ENCODE results near the gene CDAN1.

The CDAN1 gene

DNA sequence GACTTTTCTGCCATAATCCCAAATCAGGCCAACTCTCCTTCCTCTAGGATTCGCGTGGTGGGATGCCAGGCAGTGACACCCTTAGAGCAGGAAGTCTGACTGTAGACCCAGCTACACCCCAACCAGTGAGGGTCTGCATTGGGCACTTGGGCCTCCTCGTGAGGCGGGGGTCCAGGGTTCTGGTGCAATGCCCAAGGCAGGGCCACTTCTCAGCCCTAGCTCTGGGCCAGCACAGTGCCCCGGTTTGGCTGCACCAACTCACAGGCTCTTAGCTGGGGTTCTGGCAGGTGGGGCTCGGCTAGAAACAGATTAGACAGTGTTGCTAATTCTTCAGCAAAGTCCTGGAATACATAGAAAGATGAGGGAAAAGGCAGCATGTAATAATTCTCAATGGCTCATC lies 12.7 kb downstream of the CDAN1 start:
- TF ChIP-seq, protein P1, sequence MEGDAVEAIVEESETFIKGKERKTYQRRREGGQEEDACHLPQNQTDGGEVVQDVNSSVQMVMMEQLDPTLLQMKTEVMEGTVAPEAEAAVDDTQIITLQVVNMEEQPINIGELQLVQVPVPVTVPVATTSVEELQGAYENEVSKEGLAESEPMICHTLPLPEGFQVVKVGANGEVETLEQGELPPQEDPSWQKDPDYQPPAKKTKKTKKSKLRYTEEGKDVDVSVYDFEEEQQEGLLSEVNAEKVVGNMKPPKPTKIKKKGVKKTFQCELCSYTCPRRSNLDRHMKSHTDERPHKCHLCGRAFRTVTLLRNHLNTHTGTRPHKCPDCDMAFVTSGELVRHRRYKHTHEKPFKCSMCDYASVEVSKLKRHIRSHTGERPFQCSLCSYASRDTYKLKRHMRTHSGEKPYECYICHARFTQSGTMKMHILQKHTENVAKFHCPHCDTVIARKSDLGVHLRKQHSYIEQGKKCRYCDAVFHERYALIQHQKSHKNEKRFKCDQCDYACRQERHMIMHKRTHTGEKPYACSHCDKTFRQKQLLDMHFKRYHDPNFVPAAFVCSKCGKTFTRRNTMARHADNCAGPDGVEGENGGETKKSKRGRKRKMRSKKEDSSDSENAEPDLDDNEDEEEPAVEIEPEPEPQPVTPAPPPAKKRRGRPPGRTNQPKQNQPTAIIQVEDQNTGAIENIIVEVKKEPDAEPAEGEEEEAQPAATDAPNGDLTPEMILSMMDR (conservative IDR thresholded peaks at IDR 0.05; ENCODE audit: low read length) = no peak
- no peak for TF ChIP-seq EZH2phosphoT487 (IDR thresholded peaks at IDR 0.05; ENCODE audit: borderline replicate concordance)
- no peaks in the 10 kb centered on the region for H3K9me3 ChIP-seq (ENCODE audit: insufficient read depth, low read depth, low read length)
- no peaks in the 10 kb centered on the region for H3K27me3 ChIP-seq (ENCODE audit: insufficient read depth, low read length, poor library complexity, severe bottlenecking)
- no peak overlapping the region for H3K4me3 ChIP-seq (ENCODE audit: low read length, poor library complexity, severe bottlenecking)
- no peaks in the 10 kb centered on the region for H3K79me2 ChIP-seq (ENCODE audit: insufficient read depth, low read length)
- H3K4me1 ChIP-seq (ENCODE audit: insufficient read depth, low read length, poor library complexity, severe bottlenecking) = peaks cover under 1% of the 10 kb centered on the region
- H3K9me2 ChIP-seq (replicated peaks; ENCODE audit: low read depth, low read length) = no peaks in the 10 kb centered on the region
- H2AFZ ChIP-seq (ENCODE audit: low read length) = no peak overlapping the region
- no peaks in the 10 kb centered on the region for H3F3A ChIP-seq (ENCODE audit: low read depth)
- no peak overlapping the region for H3K9ac ChIP-seq (ENCODE audit: low read depth, low read length, poor library complexity, severe bottlenecking)
- H3K36me3 ChIP-seq (ENCODE audit: insufficient read depth, low read length) = peaks cover 90% of the 10 kb centered on the region
- no peak overlapping the region for H3K4me2 ChIP-seq (ENCODE audit: low read depth, low read length, poor library complexity, severe bottlenecking)
- no peaks in the 10 kb centered on the region for H4K20me1 ChIP-seq (ENCODE audit: insufficient read depth, low read length, poor library complexity, severe bottlenecking)

DNA sequence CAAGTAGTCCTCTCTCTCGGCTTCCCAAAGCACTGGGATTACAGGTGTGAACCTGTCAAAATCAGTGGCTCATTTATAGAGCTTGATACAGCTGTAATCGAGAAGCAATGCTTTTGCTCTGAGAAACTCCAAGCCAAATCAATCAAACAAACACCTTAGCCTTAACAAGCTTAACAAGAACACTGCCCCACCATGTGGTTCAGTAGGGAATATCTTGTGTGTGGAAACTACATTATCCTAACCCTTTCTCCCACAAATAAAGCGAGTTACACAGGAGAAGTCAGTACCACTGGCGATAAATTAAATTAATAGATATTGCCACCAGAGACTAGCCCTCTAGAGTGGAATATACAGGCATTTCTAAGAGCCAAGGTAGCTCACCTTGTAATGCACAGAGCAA lies 13.9 kb downstream of the CDAN1 start:
- H3K4me3 ChIP-seq (ENCODE audit: low read length, poor library complexity, severe bottlenecking) = no peak overlapping the region
- H3K4me2 ChIP-seq (ENCODE audit: low read depth, low read length, poor library complexity, severe bottlenecking) = no peak overlapping the region
- H3K27me3 ChIP-seq (ENCODE audit: insufficient read depth, low read length, poor library complexity, severe bottlenecking) = no peaks in the 10 kb centered on the region
- no peaks in the 10 kb centered on the region for H3K9me2 ChIP-seq (replicated peaks; ENCODE audit: low read depth, low read length)
- no peaks in the 10 kb centered on the region for H4K20me1 ChIP-seq (ENCODE audit: insufficient read depth, low read length, poor library complexity, severe bottlenecking)
- H2AFZ ChIP-seq (ENCODE audit: low read length) = no peak overlapping the region
- H3K79me2 ChIP-seq (ENCODE audit: insufficient read depth, low read length) = no peaks in the 10 kb centered on the region
- TF ChIP-seq, protein P1 (conservative IDR thresholded peaks at IDR 0.05; ENCODE audit: low read length) = peak; percentile 44
- TF ChIP-seq EZH2phosphoT487 (IDR thresholded peaks at IDR 0.05; ENCODE audit: borderline replicate concordance) = no peak
- H3K9me3 ChIP-seq (ENCODE audit: insufficient read depth, low read depth, low read length) = no peaks in the 10 kb centered on the region
- peaks cover 93% of the 10 kb centered on the region for H3K36me3 ChIP-seq (ENCODE audit: insufficient read depth, low read length)
- no peaks in the 10 kb centered on the region for H3F3A ChIP-seq (ENCODE audit: low read depth)
- H3K4me1 ChIP-seq (ENCODE audit: insufficient read depth, low read length, poor library complexity, severe bottlenecking) = no peaks in the 10 kb centered on the region
- no peak overlapping the region for H3K9ac ChIP-seq (ENCODE audit: low read depth, low read length, poor library complexity, severe bottlenecking)

DNA sequence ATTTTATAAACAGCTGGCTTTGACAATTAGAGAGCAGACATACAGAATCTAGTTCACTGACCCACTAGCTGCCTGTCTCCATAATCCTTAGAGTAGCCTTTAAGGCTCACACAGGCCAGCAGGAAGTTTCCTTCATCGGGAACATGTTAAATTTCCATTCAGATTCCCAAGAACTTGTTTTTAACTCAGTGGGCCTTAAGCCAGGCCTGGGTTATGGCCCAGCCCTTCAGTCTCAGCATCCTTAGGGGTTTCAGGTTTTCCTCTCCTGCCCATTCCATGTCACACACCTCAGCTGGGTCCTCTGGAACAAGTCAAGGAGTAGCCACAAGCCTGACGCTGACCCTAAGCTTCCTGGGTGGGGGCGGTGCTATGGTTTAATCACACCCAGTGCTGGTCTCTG lies 15.0 kb downstream of the CDAN1 start:
- H3K4me3 ChIP-seq (ENCODE audit: low read length, poor library complexity, severe bottlenecking) = no peak overlapping the region
- H2AFZ ChIP-seq (ENCODE audit: low read length) = no peak overlapping the region
- no peak overlapping the region for H3K4me2 ChIP-seq (ENCODE audit: low read depth, low read length, poor library complexity, severe bottlenecking)
- H3K36me3 ChIP-seq (ENCODE audit: insufficient read depth, low read length) = peaks cover 96% of the 10 kb centered on the region
- H4K20me1 ChIP-seq (ENCODE audit: insufficient read depth, low read length, poor library complexity, severe bottlenecking) = no peaks in the 10 kb centered on the region
- no peaks in the 10 kb centered on the region for H3F3A ChIP-seq (ENCODE audit: low read depth)
- H3K9me2 ChIP-seq (replicated peaks; ENCODE audit: low read depth, low read length) = no peaks in the 10 kb centered on the region
- no peaks in the 10 kb centered on the region for H3K9me3 ChIP-seq (ENCODE audit: insufficient read depth, low read depth, low read length)
- TF ChIP-seq EZH2phosphoT487 (IDR thresholded peaks at IDR 0.05; ENCODE audit: borderline replicate concordance) = no peak
- TF ChIP-seq, protein P1 (conservative IDR thresholded peaks at IDR 0.05; ENCODE audit: low read length) = no peak
- no peaks in the 10 kb centered on the region for H3K27me3 ChIP-seq (ENCODE audit: insufficient read depth, low read length, poor library complexity, severe bottlenecking)
- H3K9ac ChIP-seq (ENCODE audit: low read depth, low read length, poor library complexity, severe bottlenecking) = no peak overlapping the region
- no peaks in the 10 kb centered on the region for H3K79me2 ChIP-seq (ENCODE audit: insufficient read depth, low read length)
- H3K4me1 ChIP-seq (ENCODE audit: insufficient read depth, low read length, poor library complexity, severe bottlenecking) = no peaks in the 10 kb centered on the region
